ENCODE data around the gene SPINK7.

SPINK7 gene

GRCh38 chr5:148347706-148348105 is 35.5 kb downstream of the SPINK7 start:
- DNase-seq, result no peak

GRCh38 chr5:148352696-148353095 is 40.5 kb downstream of the SPINK7 start:
- DNase-seq, result no peak

GRCh38 chr5:148353634-148354033 is 41.4 kb downstream of the SPINK7 start:
- DNase-seq, result no peak

GRCh38 chr5:148364343-148364742 is 52.1 kb downstream of the SPINK7 start:
- DNase-seq, result no peak

Measured in activated T-cell treated with anti-CD3 and anti-CD28 coated beads, Interleukin-2, amount 50 U/mL, for 1 hour (primary cell).